ENCODE measurements around the gene MGAT3. TPM values are rescaled to one million over a fixed set of nuclear protein-coding genes. Genes with fewer than 3 reads are reported as not detected.

The MGAT3 gene
- total RNA-seq, 4 donors from 2014 or later, result 0.26 to 11.8 (median 9.5) TPM; not detected in 1

GRCh38 chr22:39473851-39474250 lies 17.0 kb downstream of the MGAT3 start:
- H3K4me3 ChIP-seq, result no peak overlapping the region
- no peaks in the 10 kb centered on the region for H3K4me1 ChIP-seq
- no peaks in the 10 kb centered on the region for H3K27me3 ChIP-seq
- no peaks in the 10 kb centered on the region for H3K36me3 ChIP-seq
- TF ChIP-seq CTCF (IDR thresholded peaks at IDR 0.05) (no peak), POLR2A (IDR thresholded peaks at IDR 0.05) (no peak)
- no peak for DNase-seq
- intact Hi-C loops (cut with DNase I; ENCODE audit: low total_unique reads), result no loop called here
- H3K27ac ChIP-seq, result no peak overlapping the region
- H3K9me3 ChIP-seq, result no peaks in the 10 kb centered on the region

- no peaks in the 10 kb centered on the region for H3K4me1 ChIP-seq
- no peak overlapping the region for H3K4me3 ChIP-seq
- H3K27me3 ChIP-seq, result no peaks in the 10 kb centered on the region
- TF ChIP-seq CTCF (IDR thresholded peaks at IDR 0.05) (no peak), POLR2A (IDR thresholded peaks at IDR 0.05) (no peak)
- no peaks in the 10 kb centered on the region for H3K36me3 ChIP-seq
- no peak for DNase-seq
- no peak overlapping the region for H3K27ac ChIP-seq
- no peaks in the 10 kb centered on the region for H3K9me3 ChIP-seq
- intact Hi-C loops (cut with DNase I; ENCODE audit: low total_unique reads), result no loop called here
Measured at GRCh38 chr22:39474351-39475111, 17.7 kb downstream of the MGAT3 start.

- H3K27me3 ChIP-seq, result no peaks in the 10 kb centered on the region
- intact Hi-C loops (cut with DNase I; ENCODE audit: low total_unique reads), result no loop called here
- H3K9me3 ChIP-seq, result no peaks in the 10 kb centered on the region
- H3K4me1 ChIP-seq, result no peaks in the 10 kb centered on the region
- no peak overlapping the region for H3K27ac ChIP-seq
- no peak overlapping the region for H3K4me3 ChIP-seq
- no peak for TF ChIP-seq POLR2A (IDR thresholded peaks at IDR 0.05)
- TF ChIP-seq CTCF (IDR thresholded peaks at IDR 0.05), result no peak
- no peaks in the 10 kb centered on the region for H3K36me3 ChIP-seq
- DNase-seq, result no peak
Measured at GRCh38 chr22:39475337-39475736, 18.5 kb downstream of the MGAT3 start.

- Histone ChIP-seq H3K36me3 (no peaks in the 10 kb centered on the region), H3K27me3 (no peaks in the 10 kb centered on the region), H3K9me3 (no peaks in the 10 kb centered on the region), H3K27ac (no peak overlapping the region), H3K4me3 (no peak overlapping the region), H3K4me1 (no peaks in the 10 kb centered on the region)
- intact Hi-C loops (cut with DNase I; ENCODE audit: low total_unique reads), result no loop called here
- DNase-seq, result no peak
- no peak for TF ChIP-seq CTCF (IDR thresholded peaks at IDR 0.05)
- no peak for TF ChIP-seq POLR2A (IDR thresholded peaks at IDR 0.05)
Measured at GRCh38 chr22:39475902-39476301, 19.1 kb downstream of the MGAT3 start.

GRCh38 chr22:39476664-39477063 lies 19.9 kb downstream of the MGAT3 start:
- intact Hi-C loops (cut with DNase I; ENCODE audit: low total_unique reads), result no loop called here
- H3K4me3 ChIP-seq, result no peak overlapping the region
- DNase-seq, result no peak
- H3K27me3 ChIP-seq, result no peaks in the 10 kb centered on the region
- TF ChIP-seq CTCF (IDR thresholded peaks at IDR 0.05) (no peak), POLR2A (IDR thresholded peaks at IDR 0.05) (no peak)
- H3K4me1 ChIP-seq, result no peaks in the 10 kb centered on the region
- H3K36me3 ChIP-seq, result no peaks in the 10 kb centered on the region
- H3K27ac ChIP-seq, result no peak overlapping the region
- no peaks in the 10 kb centered on the region for H3K9me3 ChIP-seq

All from uterus (tissue), 4 donors.